HUES6 (cell line): ENCODE results near the gene ZNF106.

Experiments used
- H3K27ac ChIP-seq: 2 replicates; pipeline ENCODE4 v1.7.0; 2013; ENCODE audit warnings: low read depth, mild to moderate bottlenecking, low read length, inconsistent platforms
- H3K27me3 ChIP-seq: 2 replicates; pipeline ENCODE4 v1.6.1; 2013; ENCODE audit warnings: low read length; ENCODE audit not compliant: control insufficient read depth, insufficient read depth
- H3K36me3 ChIP-seq: 2 replicates; pipeline ENCODE4 v1.6.1; 2013; ENCODE audit warnings: low read length; ENCODE audit not compliant: control insufficient read depth, insufficient read depth
- H3K4me1 ChIP-seq: 2 replicates; pipeline ENCODE4 v1.6.1; 2013; ENCODE audit warnings: low read length; ENCODE audit not compliant: control insufficient read depth, insufficient read depth
- H3K4me3 ChIP-seq: 2 replicates; pipeline ENCODE4 v1.5.1; 2013; ENCODE audit warnings: low read depth, low read length
- H3K9ac ChIP-seq: one replicate; pipeline ENCODE4 v1.6.1; 2013; ENCODE audit warnings: mild to moderate bottlenecking, low read length
- H3K9me3 ChIP-seq: 2 replicates; pipeline ENCODE4 v1.6.1; 2013; ENCODE audit warnings: low read depth, low read length; ENCODE audit not compliant: control insufficient read depth, insufficient read depth

Gene ZNF106

GRCh38 chr15:42385206-42385979 is 105.5 kb downstream of the ZNF106 start:
- Histone ChIP-seq H3K4me1 (peaks cover 23% of the 10 kb centered on the region), H3K4me3 (peak overlapping the region; percentile 6; the same call in 1 of the 2 replicates), H3K27ac (no peak overlapping the region), H3K9me3 (no peaks in the 10 kb centered on the region), H3K36me3 (no peaks in the 10 kb centered on the region), H3K9ac (peak overlapping the region; percentile 5), H3K27me3 (peaks cover 38% of the 10 kb centered on the region; the same call in 1 of the 2 replicates)

GRCh38 chr15:42384597-42384996 is 106.3 kb downstream of the ZNF106 start:
- no peaks in the 10 kb centered on the region for H3K36me3 ChIP-seq
- peaks cover 46% of the 10 kb centered on the region for H3K27me3 ChIP-seq
- H3K4me3 ChIP-seq = peak overlapping the region; percentile 12; the same call in 1 of the 2 replicates
- no peaks in the 10 kb centered on the region for H3K9me3 ChIP-seq
- H3K4me1 ChIP-seq = peaks cover 23% of the 10 kb centered on the region
- H3K27ac ChIP-seq = no peak overlapping the region
- no peak overlapping the region for H3K9ac ChIP-seq

- H3K4me1 ChIP-seq = no peaks in the 10 kb centered on the region; the same call in 1 of the 2 replicates
- H3K4me3 ChIP-seq = no peak overlapping the region
- H3K9me3 ChIP-seq = peaks cover 2% of the 10 kb centered on the region; the same call in 1 of the 2 replicates
- H3K9ac ChIP-seq = no peak overlapping the region
- H3K36me3 ChIP-seq = no peaks in the 10 kb centered on the region
- no peak overlapping the region for H3K27ac ChIP-seq
- peaks cover 94% of the 10 kb centered on the region for H3K27me3 ChIP-seq
Measured at GRCh38 chr15:42378011-42378410, 112.9 kb downstream of the ZNF106 start.

DNA sequence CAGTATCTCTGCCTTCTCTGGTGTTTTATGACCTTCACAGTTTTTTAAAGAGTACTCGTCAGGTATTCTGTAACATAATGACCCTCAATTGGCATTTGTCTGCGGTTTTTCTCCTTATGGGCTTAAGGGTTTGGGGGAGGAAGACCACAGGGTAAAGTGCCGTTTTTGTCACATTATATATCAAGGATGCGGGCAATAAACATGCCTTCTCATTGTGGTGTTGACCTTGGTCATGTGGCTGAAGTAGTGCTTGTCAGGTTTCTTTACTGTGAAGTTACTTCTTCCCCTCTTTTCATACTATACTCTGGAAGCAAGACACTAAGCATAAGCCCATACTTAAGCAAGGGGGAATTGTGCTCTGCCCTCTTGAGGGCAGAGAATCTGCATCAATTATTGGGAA is 115.0 kb downstream of the ZNF106 start:
- peaks cover 78% of the 10 kb centered on the region for H3K27me3 ChIP-seq
- H3K4me3 ChIP-seq = no peak overlapping the region
- H3K9me3 ChIP-seq = peaks cover 6% of the 10 kb centered on the region
- no peak overlapping the region for H3K27ac ChIP-seq
- H3K36me3 ChIP-seq = no peaks in the 10 kb centered on the region
- no peaks in the 10 kb centered on the region; the same call in 1 of the 2 replicates for H3K4me1 ChIP-seq
- no peak overlapping the region for H3K9ac ChIP-seq

GRCh38 chr15:42375252-42375651 is 115.7 kb downstream of the ZNF106 start:
- Histone ChIP-seq H3K27ac (no peak overlapping the region), H3K9me3 (peaks cover 6% of the 10 kb centered on the region), H3K4me3 (no peak overlapping the region), H3K36me3 (no peaks in the 10 kb centered on the region), H3K4me1 (no peaks in the 10 kb centered on the region; the same call in 1 of the 2 replicates), H3K27me3 (peaks cover 80% of the 10 kb centered on the region), H3K9ac (no peak overlapping the region)

- H3K27me3 ChIP-seq = peaks cover 80% of the 10 kb centered on the region
Measured at GRCh38 chr15:42374810-42375209, 116.1 kb downstream of the ZNF106 start.

DNA sequence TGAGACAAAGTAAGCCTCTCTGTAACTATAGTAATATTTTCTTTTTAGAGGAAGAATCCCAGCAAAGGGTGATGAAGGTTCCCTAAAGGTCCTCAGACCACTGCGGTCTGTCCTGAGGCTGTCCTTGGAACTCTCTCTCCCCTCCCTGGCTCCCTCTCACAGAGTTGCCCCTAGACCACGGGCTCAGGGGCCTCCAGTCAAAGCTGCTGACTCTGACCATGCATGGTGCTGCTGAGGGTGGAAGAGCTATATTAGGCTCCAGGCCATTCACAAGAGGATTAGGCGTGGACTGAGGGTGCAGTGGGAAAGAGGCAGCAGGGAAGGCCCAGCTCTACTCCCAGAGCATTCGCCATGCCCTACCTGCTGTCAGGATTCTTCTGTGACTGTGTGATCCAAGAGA is 117.0 kb downstream of the ZNF106 start:
- Histone ChIP-seq H3K9me3 (peaks cover 10% of the 10 kb centered on the region), H3K9ac (no peak overlapping the region), H3K4me3 (no peak overlapping the region), H3K27ac (no peak overlapping the region), H3K27me3 (peaks cover 75% of the 10 kb centered on the region), H3K36me3 (no peaks in the 10 kb centered on the region), H3K4me1 (no peaks in the 10 kb centered on the region; the same call in 1 of the 2 replicates)

More at GRCh38 chr15:42374810-42375209, 116.1 kb downstream of the ZNF106 start:
- H3K36me3 ChIP-seq = no peaks in the 10 kb centered on the region
- no peak overlapping the region for H3K4me3 ChIP-seq
- no peaks in the 10 kb centered on the region; the same call in 1 of the 2 replicates for H3K4me1 ChIP-seq
- peaks cover 6% of the 10 kb centered on the region for H3K9me3 ChIP-seq
- no peak overlapping the region for H3K27ac ChIP-seq
- no peak overlapping the region for H3K9ac ChIP-seq

- peaks cover 70% of the 10 kb centered on the region for H3K27me3 ChIP-seq
- H3K9ac ChIP-seq = no peak overlapping the region
- H3K4me1 ChIP-seq = no peaks in the 10 kb centered on the region; the same call in 1 of the 2 replicates
- H3K27ac ChIP-seq = no peak overlapping the region
- H3K4me3 ChIP-seq = no peak overlapping the region
- H3K9me3 ChIP-seq = peaks cover 17% of the 10 kb centered on the region
- no peaks in the 10 kb centered on the region for H3K36me3 ChIP-seq
Measured at GRCh38 chr15:42373274-42373673, 117.7 kb downstream of the ZNF106 start.

- no peaks in the 10 kb centered on the region for H3K36me3 ChIP-seq
- no peak overlapping the region for H3K4me3 ChIP-seq
- no peak overlapping the region for H3K27ac ChIP-seq
- H3K4me1 ChIP-seq = no peaks in the 10 kb centered on the region
- H3K9ac ChIP-seq = no peak overlapping the region
- H3K9me3 ChIP-seq = peaks cover 20% of the 10 kb centered on the region
- H3K27me3 ChIP-seq = peaks cover 62% of the 10 kb centered on the region
Measured at GRCh38 chr15:42371096-42371495, 119.8 kb downstream of the ZNF106 start.

DNA sequence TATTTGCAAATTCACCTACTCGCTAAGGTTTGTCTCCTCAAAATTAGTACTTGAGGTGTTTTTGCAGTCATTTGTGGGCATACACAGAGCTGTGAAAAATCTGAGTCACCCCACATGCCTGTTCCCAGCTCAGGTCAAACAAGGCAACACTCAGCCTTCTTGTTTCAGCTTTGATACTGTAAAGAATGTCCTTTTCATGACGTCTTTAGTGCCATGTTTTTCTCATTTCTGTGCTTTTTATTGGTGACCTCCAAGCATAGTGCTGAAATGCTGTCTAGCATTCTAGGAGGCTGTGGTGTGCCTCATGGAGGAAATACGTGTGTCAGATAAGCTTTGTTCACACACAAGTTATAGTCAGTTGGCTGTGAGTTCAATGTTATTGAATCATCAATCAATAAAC is 122.8 kb downstream of the ZNF106 start:
- Histone ChIP-seq H3K9me3 (peaks cover 20% of the 10 kb centered on the region), H3K36me3 (no peaks in the 10 kb centered on the region), H3K4me1 (peaks cover 13% of the 10 kb centered on the region), H3K4me3 (no peak overlapping the region), H3K27ac (no peak overlapping the region), H3K27me3 (peaks cover 55% of the 10 kb centered on the region), H3K9ac (no peak overlapping the region)

DNA sequence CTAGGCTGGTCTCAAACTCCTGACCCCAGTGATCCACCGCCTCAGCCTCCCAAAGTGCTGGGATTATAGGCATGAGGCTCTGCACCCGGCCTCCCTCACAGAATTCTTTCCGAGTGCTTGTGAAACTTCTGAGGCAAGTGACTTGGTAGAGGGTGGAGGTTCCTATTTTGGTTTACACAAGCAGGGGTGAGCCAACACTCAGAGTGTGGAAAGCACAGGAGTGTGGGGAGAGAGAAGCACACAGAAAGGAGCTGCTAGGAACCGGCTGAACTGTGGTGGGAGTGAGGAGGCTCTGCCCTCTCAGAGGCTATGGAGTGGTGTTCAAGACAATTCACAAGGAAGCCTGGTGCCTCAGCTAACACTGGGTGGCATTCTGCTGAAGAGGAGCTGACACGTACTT is 123.9 kb downstream of the ZNF106 start:
- peaks cover 57% of the 10 kb centered on the region for H3K27me3 ChIP-seq
- peaks cover 16% of the 10 kb centered on the region for H3K4me1 ChIP-seq
- H3K27ac ChIP-seq = no peak overlapping the region
- peaks cover 20% of the 10 kb centered on the region for H3K9me3 ChIP-seq
- H3K4me3 ChIP-seq = no peak overlapping the region
- H3K9ac ChIP-seq = no peak overlapping the region
- H3K36me3 ChIP-seq = no peaks in the 10 kb centered on the region
